ENCODE measurements around the gene DBN1.

DNA sequence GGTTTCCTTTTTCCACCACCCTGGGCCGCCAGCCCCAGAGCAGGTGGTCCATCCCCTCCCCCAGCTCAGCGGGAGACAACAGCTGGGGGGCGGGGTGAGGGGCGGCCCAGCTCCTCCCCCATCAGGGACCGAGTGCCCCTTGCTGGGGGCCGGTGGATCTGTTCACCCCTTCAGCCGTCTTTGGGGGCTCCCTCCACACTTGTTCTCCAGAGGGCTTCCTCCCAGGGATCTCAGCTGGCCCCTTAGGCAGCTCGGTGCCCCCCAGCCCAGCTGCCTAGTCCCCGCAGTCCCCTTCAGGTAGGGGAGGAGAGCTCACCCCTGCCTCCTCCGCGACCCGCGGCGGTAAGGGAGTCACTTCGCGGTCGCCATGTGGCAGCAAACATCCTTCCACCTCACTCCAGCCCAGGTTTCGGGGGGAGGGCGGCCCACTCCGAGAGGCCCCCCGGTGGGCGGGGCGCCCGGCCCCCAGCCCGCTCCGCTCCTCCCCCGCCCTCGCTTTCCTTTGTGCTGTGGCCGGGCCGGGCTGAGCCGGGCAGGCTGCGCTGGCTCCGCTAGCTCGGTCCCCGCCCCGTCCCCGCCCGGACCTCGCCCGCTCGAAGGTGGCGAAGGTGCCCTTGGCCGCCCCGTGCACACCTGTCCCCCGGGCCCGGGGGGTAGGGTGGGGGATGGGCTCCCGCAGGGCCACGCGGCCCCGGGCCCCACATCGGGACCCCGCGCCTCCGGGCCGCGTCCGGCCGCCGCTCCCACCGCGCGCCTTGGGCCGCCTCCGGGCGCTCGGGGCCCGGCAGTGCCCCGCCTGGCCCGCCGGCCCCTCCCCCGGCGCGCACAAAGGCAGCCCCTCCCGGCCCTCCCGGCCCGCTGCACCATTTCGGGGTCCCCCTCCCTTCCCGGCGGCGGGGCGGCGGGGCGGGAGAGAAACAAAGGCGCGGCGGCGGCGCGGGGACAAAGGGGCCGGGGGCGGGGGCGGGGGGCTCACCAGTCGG is 683 bp downstream of the DBN1 start:
- no peak for TF ChIP-seq CREB1 (IDR thresholded peaks at IDR 0.05)
- peak; percentile 77 for TF ChIP-seq POLR2AphosphoS5 (IDR thresholded peaks at IDR 0.05; ENCODE audit: low read depth, low read length)
- TF ChIP-seq, protein P1, sequence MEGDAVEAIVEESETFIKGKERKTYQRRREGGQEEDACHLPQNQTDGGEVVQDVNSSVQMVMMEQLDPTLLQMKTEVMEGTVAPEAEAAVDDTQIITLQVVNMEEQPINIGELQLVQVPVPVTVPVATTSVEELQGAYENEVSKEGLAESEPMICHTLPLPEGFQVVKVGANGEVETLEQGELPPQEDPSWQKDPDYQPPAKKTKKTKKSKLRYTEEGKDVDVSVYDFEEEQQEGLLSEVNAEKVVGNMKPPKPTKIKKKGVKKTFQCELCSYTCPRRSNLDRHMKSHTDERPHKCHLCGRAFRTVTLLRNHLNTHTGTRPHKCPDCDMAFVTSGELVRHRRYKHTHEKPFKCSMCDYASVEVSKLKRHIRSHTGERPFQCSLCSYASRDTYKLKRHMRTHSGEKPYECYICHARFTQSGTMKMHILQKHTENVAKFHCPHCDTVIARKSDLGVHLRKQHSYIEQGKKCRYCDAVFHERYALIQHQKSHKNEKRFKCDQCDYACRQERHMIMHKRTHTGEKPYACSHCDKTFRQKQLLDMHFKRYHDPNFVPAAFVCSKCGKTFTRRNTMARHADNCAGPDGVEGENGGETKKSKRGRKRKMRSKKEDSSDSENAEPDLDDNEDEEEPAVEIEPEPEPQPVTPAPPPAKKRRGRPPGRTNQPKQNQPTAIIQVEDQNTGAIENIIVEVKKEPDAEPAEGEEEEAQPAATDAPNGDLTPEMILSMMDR (IDR thresholded peaks at IDR 0.05; ENCODE audit: control extremely low read depth in 1 of 3, insufficient read depth in 1 of 3, low read depth in 1 of 3, low read length in 3 of 3): no peak
- no peak for TF ChIP-seq JUN (IDR thresholded peaks at IDR 0.05; ENCODE audit: low read depth, low read length)
- peak in 1 of 2 experiments; percentile 67; a peak in 1 of 3 replicates for TF ChIP-seq POLR2A (IDR thresholded peaks at IDR 0.05; ENCODE audit: control extremely low read depth in 1 of 2, low read depth in 2 of 2, low read length in 2 of 2)
- TF ChIP-seq EGR1 (IDR thresholded peaks at IDR 0.05; ENCODE audit: borderline replicate concordance, low read depth, low read length): no peak
- TF ChIP-seq MAFK (IDR thresholded peaks at IDR 0.05; ENCODE audit: low read depth, low read length): no peak
- no peak for TF ChIP-seq FOSL1 (IDR thresholded peaks at IDR 0.05; ENCODE audit: insufficient read depth, low read depth, low read length)
- TF ChIP-seq EZH2 (IDR thresholded peaks at IDR 0.05; ENCODE audit: low read depth, low read length, severe bottlenecking): no peak
- TF ChIP-seq BACH1 (IDR thresholded peaks at IDR 0.05; ENCODE audit: low read length): no peak
- no peak for TF ChIP-seq SP1 (IDR thresholded peaks at IDR 0.05; ENCODE audit: low read depth, low read length)
- TF ChIP-seq, protein P2, sequence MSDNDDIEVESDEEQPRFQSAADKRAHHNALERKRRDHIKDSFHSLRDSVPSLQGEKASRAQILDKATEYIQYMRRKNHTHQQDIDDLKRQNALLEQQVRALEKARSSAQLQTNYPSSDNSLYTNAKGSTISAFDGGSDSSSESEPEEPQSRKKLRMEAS (IDR thresholded peaks at IDR 0.05): peak; percentile 50
- TF ChIP-seq, protein P3, sequence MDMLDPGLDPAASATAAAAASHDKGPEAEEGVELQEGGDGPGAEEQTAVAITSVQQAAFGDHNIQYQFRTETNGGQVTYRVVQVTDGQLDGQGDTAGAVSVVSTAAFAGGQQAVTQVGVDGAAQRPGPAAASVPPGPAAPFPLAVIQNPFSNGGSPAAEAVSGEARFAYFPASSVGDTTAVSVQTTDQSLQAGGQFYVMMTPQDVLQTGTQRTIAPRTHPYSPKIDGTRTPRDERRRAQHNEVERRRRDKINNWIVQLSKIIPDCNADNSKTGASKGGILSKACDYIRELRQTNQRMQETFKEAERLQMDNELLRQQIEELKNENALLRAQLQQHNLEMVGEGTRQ (IDR thresholded peaks at IDR 0.05; ENCODE audit: low read length): no peak
